Stimulated activated CD4-positive, alpha-beta T cell treated with anti-CD3 and anti-CD28 coated beads, TNF-alpha, amount 100 ng/mL, for 4 hours (primary cell): ENCODE measurements around the gene S100A14.
"Not testable (repeated sequence)": the region's sequence is repeated elsewhere in the genome, so short reads cannot be mapped to it uniquely, and the experiment has no call there.

Source experiments
- DNase-seq, 3 experiments: peaks; one replicate each; pipeline ENCODE4 v3.0.0-alpha.2; 2020; ENCODE audit warnings: low read depth in 3 of 3

S100A14 gene

GRCh38 chr1:153586347-153586746 is 29.8 kb downstream of the S100A14 start:
- DNase-seq: no peak

GRCh38 chr1:153585006-153585405 is 31.1 kb downstream of the S100A14 start:
- DNase-seq: no peak

- no peak for DNase-seq
Measured at GRCh38 chr1:153583976-153584375, 32.1 kb downstream of the S100A14 start.

GRCh38 chr1:153583514-153583913 is 32.6 kb downstream of the S100A14 start:
- not testable (repeated sequence) for DNase-seq

- DNase-seq: not testable (repeated sequence)
Measured at GRCh38 chr1:153582836-153583235, 33.3 kb downstream of the S100A14 start.

GRCh38 chr1:153578936-153579335 is 37.2 kb downstream of the S100A14 start:
- DNase-seq: no peak

- DNase-seq: no peak
Measured at GRCh38 chr1:153578490-153578889, 37.6 kb downstream of the S100A14 start.

- DNase-seq: no peak
Measured at GRCh38 chr1:153577624-153578051, 38.5 kb downstream of the S100A14 start.

- no peak for DNase-seq
Measured at GRCh38 chr1:153577138-153577537, 39.0 kb downstream of the S100A14 start.

- DNase-seq: not testable (repeated sequence)
Measured at GRCh38 chr1:153575497-153575896, 40.6 kb downstream of the S100A14 start.

- not testable (repeated sequence) for DNase-seq
Measured at GRCh38 chr1:153575081-153575491, 41.0 kb downstream of the S100A14 start.

- no peak for DNase-seq
Measured at GRCh38 chr1:153573351-153573750, 42.8 kb downstream of the S100A14 start.

- DNase-seq: peak in 2 of 3 experiments; percentile 23 to 29
Measured at GRCh38 chr1:153572569-153573015, 43.5 kb downstream of the S100A14 start.

- no peak for DNase-seq
Measured at GRCh38 chr1:153571706-153572105, 44.4 kb downstream of the S100A14 start.

GRCh38 chr1:153570874-153571273 is 45.3 kb downstream of the S100A14 start:
- DNase-seq: no peak

GRCh38 chr1:153569465-153569864 is 46.7 kb downstream of the S100A14 start:
- no peak for DNase-seq

GRCh38 chr1:153568367-153569099 is 47.6 kb downstream of the S100A14 start:
- peak; percentile 63 to 70 (median 69) for DNase-seq

GRCh38 chr1:153567621-153568366 is 48.3 kb downstream of the S100A14 start:
- DNase-seq: no peak

- peak; percentile 71 to 89 (median 82) for DNase-seq
Measured at GRCh38 chr1:153566414-153567371, 49.4 kb downstream of the S100A14 start.

- DNase-seq: peak in 1 of 3 experiments; percentile 31
Measured at GRCh38 chr1:153565529-153566374, 50.4 kb downstream of the S100A14 start, which contains the start of gene S100A2. S100A2 (minus strand) TSS chr1:153565844; CDS start chr1:153563877, 1,967 bp downstream.
